Keratinocyte (primary cell): Measurements from ENCODE around the gene PRR29. TPM values are rescaled to one million over a fixed set of nuclear protein-coding genes. Genes with fewer than 3 reads are reported as not detected.
A peak's percentile ranks its signal among the peaks of the same experiment; 100 is the strongest.

Source experiments
- DNase-seq: peaks from one replicate; pipeline ENCODE4 v3.0.0-alpha.2; 2011; ENCODE audit warnings: low read depth, missing footprints, low spot score
- FAIRE-seq: peaks from 2 replicates; lab custom pipeline; 2011; peaks lifted over from hg19 to GRCh38; lab: Jason Lieb, UNC
- H2AFZ ChIP-seq: 2 replicates; pipeline ENCODE4 v1.6.0; 2012; ENCODE audit warnings: low read length, control low read depth, inconsistent platforms; ENCODE audit not compliant: control insufficient read depth
- H3K27ac ChIP-seq: 2 replicates; pipeline ENCODE4 v1.5.1; 2011; ENCODE audit warnings: low read length; ENCODE audit not compliant: control insufficient read depth, insufficient read depth
- H3K27me3 ChIP-seq: 3 replicates; pipeline ENCODE4 v1.6.0; 2011; ENCODE audit warnings: low read length; ENCODE audit not compliant: control insufficient read depth, insufficient read depth; ENCODE audit errors: extremely low read depth
- H3K36me3 ChIP-seq, 2 experiments: 2 replicates in 1 of 2; 3 replicates in 1 of 2; pipeline ENCODE4 v1.5.1; 2011; ENCODE audit warnings: low read length in 2 of 2, mild to moderate bottlenecking in 1 of 2; ENCODE audit not compliant: control insufficient read depth in 2 of 2, insufficient read depth in 2 of 2; ENCODE audit errors: extremely low read depth in 1 of 2
- H3K4me1 ChIP-seq: 3 replicates; pipeline ENCODE4 v1.5.1; 2011; ENCODE audit warnings: low read length; ENCODE audit not compliant: control insufficient read depth, insufficient read depth; ENCODE audit errors: extremely low read depth
- H3K4me2 ChIP-seq: 3 replicates; pipeline ENCODE4 v1.6.0; 2011; ENCODE audit warnings: low read depth, low read length; ENCODE audit not compliant: control insufficient read depth, insufficient read depth; ENCODE audit errors: extremely low read depth
- H3K4me3 ChIP-seq, 3 experiments: fragments of 200-600 bp in 1 of 3; sonication (generic) in 1 of 3; 2 replicates in 2 of 3; 3 replicates in 1 of 3; pipeline ENCODE4 v1.5.1; 2011 to 2016; ENCODE audit warnings: low read length in 3 of 3, mild to moderate bottlenecking in 3 of 3, control low read depth in 2 of 3, inconsistent platforms in 1 of 3, low read depth in 1 of 3, mixed read lengths in 1 of 3, mixed run types in 1 of 3, moderate library complexity in 1 of 3; ENCODE audit not compliant: control insufficient read depth in 2 of 3, insufficient read depth in 2 of 3; ENCODE audit errors: extremely low read depth in 1 of 3
- H3K79me2 ChIP-seq: 2 replicates; pipeline ENCODE4 v1.6.0; 2012; ENCODE audit warnings: low read length; ENCODE audit not compliant: control insufficient read depth, insufficient read depth
- H3K9ac ChIP-seq: 3 replicates; pipeline ENCODE4 v1.6.0; 2011; ENCODE audit warnings: low read length; ENCODE audit not compliant: control insufficient read depth, insufficient read depth; ENCODE audit errors: extremely low read depth
- H3K9me1 ChIP-seq: 3 replicates; pipeline ENCODE4 v1.6.0; 2011; ENCODE audit warnings: low read length; ENCODE audit not compliant: control insufficient read depth, insufficient read depth; ENCODE audit errors: extremely low read depth
- H3K9me3 ChIP-seq: 2 replicates; pipeline ENCODE4 v1.5.1; 2012; ENCODE audit warnings: low read depth, low read length; ENCODE audit not compliant: control insufficient read depth
- H4K20me1 ChIP-seq: 3 replicates; pipeline ENCODE4 v1.6.0; 2011; ENCODE audit warnings: low read length; ENCODE audit not compliant: control insufficient read depth, insufficient read depth; ENCODE audit errors: extremely low read depth
- CTCF ChIP-seq, 3 experiments: IDR thresholded peaks in 1 of 3; conservative IDR thresholded peaks in 1 of 3; optimal IDR thresholded peaks in 1 of 3; 2 replicates in 2 of 3; 3 replicates in 1 of 3; pipeline versions ENCODE3 to v1.5.1; 2011; ENCODE audit warnings: low read length in 3 of 3, mild to moderate bottlenecking in 3 of 3, moderate library complexity in 2 of 3, control low read depth in 1 of 3, inconsistent platforms in 1 of 3; ENCODE audit not compliant: insufficient read depth in 2 of 3; ENCODE audit errors: extremely low read depth in 1 of 3
- EZH2 ChIP-seq: IDR thresholded peaks from one replicate; pipeline ENCODE4 v1.6.1; 2012; ENCODE audit warnings: inconsistent platforms, mild to moderate bottlenecking, low read length, moderate library complexity
- dilution Hi-C: fragments of 300-500 bp; cut with MboI; formaldehyde crosslinking; loops from one replicate; pipeline ENCODE4 v1.7.0; 2020; ENCODE audit warnings: low sequenced_read_pairs; ENCODE audit not compliant: extremely low pct_ligation_motif_present
- polyA plus RNA-seq, 5 experiments: library from polyadenylated mRNA; depleted of rRNA in 3 of 5; stranded (reverse) in 3 of 5; stranded (forward) in 1 of 5; unstranded in 1 of 5; fragments of >200 nt; gene quantifications; 1 replicate in 1 of 5; 2 replicates in 3 of 5; 3 replicates in 1 of 5; pipeline versions ENCODE4 v1.2.1 to v1.2.3, GENCODE V29; 2011 to 2012; ENCODE audit warnings: missing spikeins in 2 of 5, low read depth in 1 of 5, low replicate concordance in 1 of 5

The PRR29 gene
- polyA plus RNA-seq, 1 donor (not counting 4 experiments of a cell fraction or from before 2014, with no cell fraction given): 0.01 TPM

GRCh38 chr17:64025732-64026294 is 27.7 kb downstream of the PRR29 start:
- Histone ChIP-seq H3K4me2 (peak overlapping the region; percentile 19), H3K9ac (no peak overlapping the region), H3K27me3 (no peaks in the 10 kb centered on the region), H3K4me1 (peaks cover 11% of the 10 kb centered on the region), H3K79me2 (no peaks in the 10 kb centered on the region), H3K36me3 (no peaks in the 10 kb centered on the region), H3K9me1 (no peaks in the 10 kb centered on the region), H3K4me3 (no peak overlapping the region), H3K9me3 (no peaks in the 10 kb centered on the region), H4K20me1 (no peaks in the 10 kb centered on the region), H3K27ac (no peak overlapping the region), H2AFZ (no peak overlapping the region)
- TF ChIP-seq EZH2: no peak
- peak; percentile 93 to 98 (median 97) for TF ChIP-seq CTCF (optimal IDR thresholded peaks at IDR 0.05 in 1 of 3, IDR thresholded peaks at IDR 0.05 in 1 of 3, conservative IDR thresholded peaks at IDR 0.05 in 1 of 3; ENCODE audit: extremely low read depth in 1 of 3, insufficient read depth in 2 of 3, low read length in 3 of 3)
- no peak for DNase-seq
- dilution Hi-C loops: no loop called here
- FAIRE-seq: no peak

GRCh38 chr17:64028874-64029464 is 30.8 kb downstream of the PRR29 start:
- H3K27ac ChIP-seq: no peak overlapping the region
- dilution Hi-C loops: no loop called here

More at GRCh38 chr17:64028874-64029464, 30.8 kb downstream of the PRR29 start:
- Histone ChIP-seq H3K79me2 (no peaks in the 10 kb centered on the region), H3K4me1 (peaks cover 20% of the 10 kb centered on the region), H3K9ac (no peak overlapping the region), H3K36me3 (no peaks in the 10 kb centered on the region), H3K9me3 (no peaks in the 10 kb centered on the region), H4K20me1 (no peaks in the 10 kb centered on the region), H2AFZ (no peak overlapping the region), H3K9me1 (no peaks in the 10 kb centered on the region), H3K27me3 (no peaks in the 10 kb centered on the region), H3K4me2 (peak overlapping the region; percentile 32), H3K4me3 (no peak overlapping the region)
- TF ChIP-seq CTCF (optimal IDR thresholded peaks at IDR 0.05 in 1 of 3, IDR thresholded peaks at IDR 0.05 in 1 of 3, conservative IDR thresholded peaks at IDR 0.05 in 1 of 3; ENCODE audit: extremely low read depth in 1 of 3, insufficient read depth in 2 of 3, low read length in 3 of 3) (peak; percentile 57 to 79 (median 76)), EZH2 (no peak)
- no peak for DNase-seq
- FAIRE-seq: peak; percentile 32
